Measurements from ENCODE around the gene TBK1.

DNA sequence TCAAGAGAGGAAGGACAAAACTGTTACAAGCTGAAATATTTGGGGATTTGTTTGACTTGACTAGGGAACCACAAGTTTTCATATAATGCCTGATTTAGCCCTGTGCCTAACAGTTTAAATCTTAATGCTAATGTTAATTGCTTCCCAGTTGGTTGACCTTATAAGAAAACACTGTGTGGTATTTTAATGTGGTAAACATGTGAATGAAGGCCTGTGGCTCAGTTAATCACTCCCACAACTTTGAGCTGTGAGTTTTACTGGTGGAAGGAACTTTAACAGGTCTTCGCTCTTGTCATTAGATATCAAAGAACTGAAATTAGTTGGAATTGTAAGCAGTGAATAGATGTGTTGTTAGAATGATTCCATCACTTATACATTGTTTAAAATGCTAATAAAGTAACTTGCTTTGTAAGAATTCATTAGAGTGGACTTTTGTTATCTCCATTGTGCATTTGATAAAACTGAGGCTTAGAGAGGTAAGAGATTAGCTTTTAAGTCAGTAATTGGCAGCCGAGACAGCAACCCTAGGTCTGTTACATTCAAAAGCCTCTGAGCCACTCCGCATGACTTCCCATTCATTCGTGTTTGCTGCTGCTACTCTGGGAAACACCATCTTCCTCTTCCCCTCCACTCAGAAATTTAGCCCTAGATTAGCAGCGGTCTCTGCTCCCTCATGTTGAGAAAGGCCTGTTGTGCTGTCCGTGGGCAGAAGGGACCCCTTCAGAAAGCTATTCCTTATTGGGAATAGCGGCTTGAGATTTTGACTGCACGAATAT lies 1.0 kb upstream of the TBK1 start:
- TF ChIP-seq, protein P1, sequence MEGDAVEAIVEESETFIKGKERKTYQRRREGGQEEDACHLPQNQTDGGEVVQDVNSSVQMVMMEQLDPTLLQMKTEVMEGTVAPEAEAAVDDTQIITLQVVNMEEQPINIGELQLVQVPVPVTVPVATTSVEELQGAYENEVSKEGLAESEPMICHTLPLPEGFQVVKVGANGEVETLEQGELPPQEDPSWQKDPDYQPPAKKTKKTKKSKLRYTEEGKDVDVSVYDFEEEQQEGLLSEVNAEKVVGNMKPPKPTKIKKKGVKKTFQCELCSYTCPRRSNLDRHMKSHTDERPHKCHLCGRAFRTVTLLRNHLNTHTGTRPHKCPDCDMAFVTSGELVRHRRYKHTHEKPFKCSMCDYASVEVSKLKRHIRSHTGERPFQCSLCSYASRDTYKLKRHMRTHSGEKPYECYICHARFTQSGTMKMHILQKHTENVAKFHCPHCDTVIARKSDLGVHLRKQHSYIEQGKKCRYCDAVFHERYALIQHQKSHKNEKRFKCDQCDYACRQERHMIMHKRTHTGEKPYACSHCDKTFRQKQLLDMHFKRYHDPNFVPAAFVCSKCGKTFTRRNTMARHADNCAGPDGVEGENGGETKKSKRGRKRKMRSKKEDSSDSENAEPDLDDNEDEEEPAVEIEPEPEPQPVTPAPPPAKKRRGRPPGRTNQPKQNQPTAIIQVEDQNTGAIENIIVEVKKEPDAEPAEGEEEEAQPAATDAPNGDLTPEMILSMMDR (IDR thresholded peaks at IDR 0.05) = no peak
- TF ChIP-seq, protein P2, sequence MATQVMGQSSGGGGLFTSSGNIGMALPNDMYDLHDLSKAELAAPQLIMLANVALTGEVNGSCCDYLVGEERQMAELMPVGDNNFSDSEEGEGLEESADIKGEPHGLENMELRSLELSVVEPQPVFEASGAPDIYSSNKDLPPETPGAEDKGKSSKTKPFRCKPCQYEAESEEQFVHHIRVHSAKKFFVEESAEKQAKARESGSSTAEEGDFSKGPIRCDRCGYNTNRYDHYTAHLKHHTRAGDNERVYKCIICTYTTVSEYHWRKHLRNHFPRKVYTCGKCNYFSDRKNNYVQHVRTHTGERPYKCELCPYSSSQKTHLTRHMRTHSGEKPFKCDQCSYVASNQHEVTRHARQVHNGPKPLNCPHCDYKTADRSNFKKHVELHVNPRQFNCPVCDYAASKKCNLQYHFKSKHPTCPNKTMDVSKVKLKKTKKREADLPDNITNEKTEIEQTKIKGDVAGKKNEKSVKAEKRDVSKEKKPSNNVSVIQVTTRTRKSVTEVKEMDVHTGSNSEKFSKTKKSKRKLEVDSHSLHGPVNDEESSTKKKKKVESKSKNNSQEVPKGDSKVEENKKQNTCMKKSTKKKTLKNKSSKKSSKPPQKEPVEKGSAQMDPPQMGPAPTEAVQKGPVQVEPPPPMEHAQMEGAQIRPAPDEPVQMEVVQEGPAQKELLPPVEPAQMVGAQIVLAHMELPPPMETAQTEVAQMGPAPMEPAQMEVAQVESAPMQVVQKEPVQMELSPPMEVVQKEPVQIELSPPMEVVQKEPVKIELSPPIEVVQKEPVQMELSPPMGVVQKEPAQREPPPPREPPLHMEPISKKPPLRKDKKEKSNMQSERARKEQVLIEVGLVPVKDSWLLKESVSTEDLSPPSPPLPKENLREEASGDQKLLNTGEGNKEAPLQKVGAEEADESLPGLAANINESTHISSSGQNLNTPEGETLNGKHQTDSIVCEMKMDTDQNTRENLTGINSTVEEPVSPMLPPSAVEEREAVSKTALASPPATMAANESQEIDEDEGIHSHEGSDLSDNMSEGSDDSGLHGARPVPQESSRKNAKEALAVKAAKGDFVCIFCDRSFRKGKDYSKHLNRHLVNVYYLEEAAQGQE (IDR thresholded peaks at IDR 0.05; ENCODE audit: insufficient read depth in 1 of 2, low read depth in 2 of 2, low read length in 1 of 2) = no peak
- TF ChIP-seq POLR2AphosphoS5 (IDR thresholded peaks at IDR 0.05; ENCODE audit: low read depth, low read length) (no peak), SIN3A (IDR thresholded peaks at IDR 0.05; ENCODE audit: borderline replicate concordance, insufficient read depth, low read depth, low read length) (no peak), TCF7L2 (IDR thresholded peaks at IDR 0.05; ENCODE audit: low read depth, low read length) (no peak)

Data from Panc1 (cell line).